Activated T-helper 2 cell treated with anti-CD3 and anti-CD28 coated beads, Interferon-gamma antibody, Interleukin-2, Interleukin-4, amounts not matched to agents 10 μg/mL and 5 μg/mL and 100 μg/mL, durations not matched to agents 14 hours and 24 hours and 36 hours (primary cell): ENCODE measurements around the gene BRIP1. TPM values are rescaled to one million over a fixed set of nuclear protein-coding genes. Genes with fewer than 3 reads are reported as not detected.
"Not testable (repeated sequence)": the region's sequence is repeated elsewhere in the genome, so short reads cannot be mapped to it uniquely, and the experiment has no call there.

Source experiments
- DNase-seq: peaks from one replicate; pipeline ENCODE4 v3.0.0; 2021; ENCODE audit warnings: low spot score
- H3K27ac Mint-ChIP-seq: one replicate; pipeline ENCODE4 v1.8.0; 2021; ENCODE audit warnings: mixed read lengths
- H3K27me3 Mint-ChIP-seq: one replicate; pipeline ENCODE4 v1.8.0; 2021; ENCODE audit warnings: low read depth, mixed read lengths
- H3K36me3 Mint-ChIP-seq: one replicate; pipeline ENCODE4 v1.8.0; 2021; ENCODE audit warnings: low read depth, mixed read lengths
- H3K4me1 Mint-ChIP-seq: one replicate; pipeline ENCODE4 v1.8.0; 2021; ENCODE audit warnings: low read depth, mixed read lengths
- H3K4me3 Mint-ChIP-seq: one replicate; pipeline ENCODE4 v1.8.0; 2021; ENCODE audit warnings: low read depth, mild to moderate bottlenecking, moderate library complexity, mixed read lengths
- H3K9me3 Mint-ChIP-seq: one replicate; pipeline ENCODE4 v1.8.0; 2021; ENCODE audit warnings: mixed read lengths
- intact Hi-C: fragments of 100-400 bp; cut with micrococcal nuclease; formaldehyde crosslinking; loops from one replicate; pipeline ENCODE4 v1.15.1; 2023
- total RNA-seq: library from RNA; stranded (reverse); gene quantifications from 2 replicates; pipeline ENCODE4 v1.2.3, GENCODE V29; 2022

The BRIP1 gene
- total RNA-seq, 1 donor from 2014 or later, result 16.4 TPM

- H3K9me3 Mint-ChIP-seq, result no peaks in the 10 kb centered on the region
- H3K27me3 Mint-ChIP-seq, result no peaks in the 10 kb centered on the region
- DNase-seq, result no peak
- intact Hi-C loops, result no loop called here
- no peaks in the 10 kb centered on the region for H3K4me1 Mint-ChIP-seq
- no peak overlapping the region for H3K4me3 Mint-ChIP-seq
- peaks cover 13% of the 10 kb centered on the region for H3K36me3 Mint-ChIP-seq
- no peak overlapping the region for H3K27ac Mint-ChIP-seq
These were observed 79.6 kb downstream of the BRIP1 start for GRCh38 chr17:61783556-61784304.

GRCh38 chr17:61783120-61783519 lies 80.2 kb downstream of the BRIP1 start:
- peaks cover 14% of the 10 kb centered on the region for H3K36me3 Mint-ChIP-seq
- no peaks in the 10 kb centered on the region for H3K4me1 Mint-ChIP-seq
- H3K27me3 Mint-ChIP-seq, result no peaks in the 10 kb centered on the region
- DNase-seq, result no peak
- H3K9me3 Mint-ChIP-seq, result no peaks in the 10 kb centered on the region
- no peak overlapping the region for H3K27ac Mint-ChIP-seq
- no peak overlapping the region for H3K4me3 Mint-ChIP-seq
- intact Hi-C loops, result no loop called here

GRCh38 chr17:61782683-61783082 lies 80.6 kb downstream of the BRIP1 start:
- DNase-seq, result no peak
- peaks cover 16% of the 10 kb centered on the region for H3K36me3 Mint-ChIP-seq
- intact Hi-C loops, result no loop called here
- no peaks in the 10 kb centered on the region for H3K9me3 Mint-ChIP-seq
- H3K4me3 Mint-ChIP-seq, result no peak overlapping the region
- H3K27me3 Mint-ChIP-seq, result no peaks in the 10 kb centered on the region
- H3K4me1 Mint-ChIP-seq, result no peaks in the 10 kb centered on the region
- no peak overlapping the region for H3K27ac Mint-ChIP-seq

GRCh38 chr17:61775364-61775763 lies 88.0 kb downstream of the BRIP1 start:
- intact Hi-C loops, result no loop called here
- H3K9me3 Mint-ChIP-seq, result peaks cover 25% of the 10 kb centered on the region
- DNase-seq, result no peak
- H3K4me1 Mint-ChIP-seq, result no peaks in the 10 kb centered on the region
- peaks cover 53% of the 10 kb centered on the region for H3K36me3 Mint-ChIP-seq
- no peak overlapping the region for H3K4me3 Mint-ChIP-seq
- no peak overlapping the region for H3K27ac Mint-ChIP-seq
- no peaks in the 10 kb centered on the region for H3K27me3 Mint-ChIP-seq

GRCh38 chr17:61774724-61775123 lies 88.6 kb downstream of the BRIP1 start:
- Mint-ChIP-seq H3K36me3 (peaks cover 58% of the 10 kb centered on the region), H3K4me1 (no peaks in the 10 kb centered on the region), H3K9me3 (peaks cover 29% of the 10 kb centered on the region), H3K4me3 (no peak overlapping the region), H3K27ac (no peak overlapping the region), H3K27me3 (no peaks in the 10 kb centered on the region)
- intact Hi-C loops, result no loop called here
- no peak for DNase-seq

- Mint-ChIP-seq H3K36me3 (peaks cover 63% of the 10 kb centered on the region), H3K9me3 (peaks cover 33% of the 10 kb centered on the region)
- H3K4me1 Mint-ChIP-seq, result not testable (repeated sequence)
These were observed 89.2 kb downstream of the BRIP1 start for GRCh38 chr17:61774087-61774486.

GRCh38 chr17:61770752-61771533 lies 92.4 kb downstream of the BRIP1 start:
- Mint-ChIP-seq H3K36me3 (peaks cover 67% of the 10 kb centered on the region), H3K4me3 (no peak overlapping the region), H3K27ac (no peak overlapping the region), H3K4me1 (no peaks in the 10 kb centered on the region), H3K9me3 (peaks cover 33% of the 10 kb centered on the region), H3K27me3 (no peaks in the 10 kb centered on the region)
- DNase-seq, result no peak
- intact Hi-C loops, result no loop called here

More at GRCh38 chr17:61774087-61774486, 89.2 kb downstream of the BRIP1 start:
- H3K4me3 Mint-ChIP-seq, H3K27ac Mint-ChIP-seq, intact Hi-C loops, H3K27me3 Mint-ChIP-seq, DNase-seq: not testable (repeated sequence)

GRCh38 chr17:61770043-61770442 lies 93.3 kb downstream of the BRIP1 start:
- intact Hi-C loops, result no loop called here

GRCh38 chr17:61768405-61768804 lies 94.9 kb downstream of the BRIP1 start:
- intact Hi-C loops, result no loop called here
- peaks cover 65% of the 10 kb centered on the region for H3K36me3 Mint-ChIP-seq
- no peaks in the 10 kb centered on the region for H3K27me3 Mint-ChIP-seq
- no peak overlapping the region for H3K4me3 Mint-ChIP-seq
- DNase-seq, result no peak
- H3K9me3 Mint-ChIP-seq, result peaks cover 29% of the 10 kb centered on the region
- no peak overlapping the region for H3K27ac Mint-ChIP-seq
- H3K4me1 Mint-ChIP-seq, result peaks cover 1% of the 10 kb centered on the region

More at GRCh38 chr17:61770043-61770442, 93.3 kb downstream of the BRIP1 start:
- Mint-ChIP-seq H3K9me3 (peaks cover 33% of the 10 kb centered on the region), H3K4me3 (no peak overlapping the region), H3K4me1 (no peaks in the 10 kb centered on the region), H3K27ac (no peak overlapping the region), H3K27me3 (no peaks in the 10 kb centered on the region), H3K36me3 (peaks cover 70% of the 10 kb centered on the region)
- no peak for DNase-seq

- Mint-ChIP-seq H3K9me3 (peaks cover 31% of the 10 kb centered on the region), H3K4me1 (peaks cover 3% of the 10 kb centered on the region), H3K27me3 (no peaks in the 10 kb centered on the region), H3K27ac (no peak overlapping the region), H3K36me3 (peaks cover 65% of the 10 kb centered on the region), H3K4me3 (no peak overlapping the region)
- intact Hi-C loops, result no loop called here
- DNase-seq, result no peak
These were observed 96.8 kb downstream of the BRIP1 start for GRCh38 chr17:61766520-61766919.

- peaks cover 66% of the 10 kb centered on the region for H3K36me3 Mint-ChIP-seq
These were observed 98.5 kb downstream of the BRIP1 start for GRCh38 chr17:61764846-61765245.

GRCh38 chr17:61761827-61762226 lies 101.5 kb downstream of the BRIP1 start:
- peaks cover 18% of the 10 kb centered on the region for H3K4me1 Mint-ChIP-seq
- H3K36me3 Mint-ChIP-seq, result peaks cover 61% of the 10 kb centered on the region
- H3K27me3 Mint-ChIP-seq, result no peaks in the 10 kb centered on the region
- no peak overlapping the region for H3K27ac Mint-ChIP-seq
- H3K4me3 Mint-ChIP-seq, result no peak overlapping the region
- no peak for DNase-seq
- intact Hi-C loops, result no loop called here
- peaks cover 30% of the 10 kb centered on the region for H3K9me3 Mint-ChIP-seq

More at GRCh38 chr17:61764846-61765245, 98.5 kb downstream of the BRIP1 start:
- H3K4me1 Mint-ChIP-seq, result peaks cover 5% of the 10 kb centered on the region
- no peak overlapping the region for H3K27ac Mint-ChIP-seq
- intact Hi-C loops, result no loop called here
- no peak overlapping the region for H3K4me3 Mint-ChIP-seq
- H3K9me3 Mint-ChIP-seq, result peaks cover 27% of the 10 kb centered on the region
- no peaks in the 10 kb centered on the region for H3K27me3 Mint-ChIP-seq
- DNase-seq, result no peak

- intact Hi-C loops, result no loop called here
- no peak for DNase-seq
- Mint-ChIP-seq H3K27ac (no peak overlapping the region), H3K4me3 (no peak overlapping the region), H3K4me1 (peaks cover 26% of the 10 kb centered on the region), H3K27me3 (no peaks in the 10 kb centered on the region), H3K9me3 (peaks cover 30% of the 10 kb centered on the region), H3K36me3 (peaks cover 68% of the 10 kb centered on the region)
These were observed 104.0 kb downstream of the BRIP1 start for GRCh38 chr17:61759362-61759761.
